H9 (cell line): ENCODE measurements around the gene FGD5. TPM values are rescaled to one million over a fixed set of nuclear protein-coding genes. Genes with fewer than 3 reads are reported as not detected.

Experiments
- DNase-seq: peaks from one replicate; pipeline ENCODE4 v3.0.0-alpha.2; 2017
- H2AFZ ChIP-seq: one replicate; pipeline ENCODE4 v1.6.1; 2013; ENCODE audit warnings: mild to moderate bottlenecking, low read length, control low read depth, moderate library complexity
- H2AK5ac ChIP-seq: 2 replicates; pipeline ENCODE4 v1.6.1; 2013; ENCODE audit warnings: low read length, control low read depth, mixed read lengths; ENCODE audit not compliant: insufficient read length
- H2BK120ac ChIP-seq: one replicate; pipeline ENCODE4 v1.6.1; 2013; ENCODE audit warnings: low read depth, mild to moderate bottlenecking, low read length, control low read depth, inconsistent platforms; ENCODE audit not compliant: poor library complexity, severe bottlenecking
- H2BK12ac ChIP-seq: 2 replicates; pipeline ENCODE4 v1.6.1; 2013; ENCODE audit warnings: low read length, control low read depth, mixed read lengths, low read depth; ENCODE audit not compliant: insufficient read length
- H2BK15ac ChIP-seq: 2 replicates; pipeline ENCODE4 v1.6.1; 2013; ENCODE audit warnings: low read depth, low read length, control low read depth
- H2BK20ac ChIP-seq: one replicate; pipeline ENCODE4 v1.6.1; 2013; ENCODE audit warnings: low read depth, mild to moderate bottlenecking, low read length, control low read depth, inconsistent platforms; ENCODE audit not compliant: poor library complexity, severe bottlenecking
- H2BK5ac ChIP-seq: 2 replicates; pipeline ENCODE4 v1.6.1; 2013; ENCODE audit warnings: low read length, control low read depth, mixed read lengths; ENCODE audit not compliant: insufficient read length
- H3K14ac ChIP-seq: 2 replicates; pipeline ENCODE4 v1.6.1; 2013; ENCODE audit warnings: low read length, control low read depth; ENCODE audit not compliant: insufficient read depth
- H3K18ac ChIP-seq: 2 replicates; pipeline ENCODE4 v1.6.1; 2013; ENCODE audit warnings: low read depth, mild to moderate bottlenecking, mixed read lengths, low read length, control low read depth; ENCODE audit not compliant: insufficient read length
- H3K23ac ChIP-seq: 2 replicates; pipeline ENCODE4 v1.6.1; 2013; ENCODE audit warnings: low read length, control low read depth, mixed read lengths, low read depth; ENCODE audit not compliant: insufficient read length
- H3K23me2 ChIP-seq: 2 replicates; pipeline ENCODE4 v1.6.1; 2013; ENCODE audit warnings: low read depth, mild to moderate bottlenecking, mixed read lengths, low read length, control low read depth; ENCODE audit not compliant: insufficient read length, poor library complexity, severe bottlenecking
- H3K27ac ChIP-seq: 2 replicates; pipeline ENCODE4 v1.5.1; 2013; ENCODE audit warnings: low read length, control low read depth, mixed read lengths, low read depth; ENCODE audit not compliant: insufficient read length
- H3K27me3 ChIP-seq: 2 replicates; pipeline ENCODE4 v1.6.1; 2013; ENCODE audit warnings: low read length, control low read depth, inconsistent platforms; ENCODE audit not compliant: insufficient read depth
- H3K4ac ChIP-seq: 2 replicates; pipeline ENCODE4 v1.6.1; 2013; ENCODE audit warnings: low read depth, mild to moderate bottlenecking, control low read depth, inconsistent platforms, low read length, moderate library complexity
- H3K4me1 ChIP-seq: 2 replicates; pipeline ENCODE4 v1.6.1; 2013; ENCODE audit warnings: low read length, control low read depth, inconsistent platforms; ENCODE audit not compliant: insufficient read depth
- H3K4me2 ChIP-seq: 2 replicates; pipeline ENCODE4 v1.6.1; 2013; ENCODE audit warnings: low read length, control low read depth, mixed read lengths; ENCODE audit not compliant: insufficient read length, insufficient read depth
- H3K56ac ChIP-seq: 2 replicates; pipeline ENCODE4 v1.6.1; 2013; ENCODE audit warnings: low read depth, mild to moderate bottlenecking, mixed read lengths, low read length, control low read depth; ENCODE audit not compliant: insufficient read length
- H3K79me1 ChIP-seq: 2 replicates; pipeline ENCODE4 v1.6.1; 2013; ENCODE audit warnings: low read depth, mild to moderate bottlenecking, moderate library complexity, low read length, control low read depth, inconsistent platforms; ENCODE audit not compliant: insufficient read depth, poor library complexity, severe bottlenecking
- H3K79me2 ChIP-seq: 2 replicates; pipeline ENCODE4 v1.6.1; 2013; ENCODE audit warnings: low read length, control low read depth, inconsistent platforms; ENCODE audit not compliant: insufficient read depth
- H3K9ac ChIP-seq: 2 replicates; pipeline ENCODE4 v1.6.1; 2013; ENCODE audit warnings: low read length, control low read depth, mixed read lengths; ENCODE audit not compliant: insufficient read length; ENCODE audit errors: extremely low read depth
- H3K9me3 ChIP-seq: one replicate; pipeline ENCODE4 v1.6.1; 2013; ENCODE audit warnings: low read depth, low read length, inconsistent platforms; ENCODE audit not compliant: control insufficient read depth
- H3T11ph ChIP-seq: one replicate; pipeline ENCODE4 v1.6.1; 2013; ENCODE audit warnings: mild to moderate bottlenecking, low read length, control low read depth, inconsistent platforms
- H4K20me1 ChIP-seq: one replicate; pipeline ENCODE4 v1.6.1; 2013; ENCODE audit not compliant: control insufficient read depth, insufficient read length, insufficient read depth
- H4K5ac ChIP-seq: 2 replicates; pipeline ENCODE4 v1.6.1; 2013; ENCODE audit warnings: low read depth, mild to moderate bottlenecking, mixed read lengths, low read length, control low read depth; ENCODE audit not compliant: insufficient read length
- H4K8ac ChIP-seq: replicated peaks from 2 replicates; pipeline ENCODE4 v1.6.1; 2013; ENCODE audit warnings: low read length, control low read depth, mixed read lengths, low read depth; ENCODE audit not compliant: insufficient read length
- H4K91ac ChIP-seq: 2 replicates; pipeline ENCODE4 v1.6.1; 2013; ENCODE audit warnings: low read depth, mild to moderate bottlenecking, moderate library complexity, mixed read lengths, low read length, control low read depth; ENCODE audit not compliant: insufficient read length
- H3K27ac Mint-ChIP-seq, 3 experiments: 2 replicates in 2 of 3; 3 replicates in 1 of 3; pipeline ENCODE4 v1.8.0; 2020 to 2021; ENCODE audit warnings: mixed read lengths in 3 of 3, mild to moderate bottlenecking in 1 of 3, moderate library complexity in 1 of 3
- H3K27me3 Mint-ChIP-seq: 2 replicates; pipeline ENCODE4 v1.8.0; 2021; ENCODE audit warnings: low read depth, mild to moderate bottlenecking, moderate library complexity, mixed read lengths
- H3K36me3 Mint-ChIP-seq, 3 experiments: 2 replicates in 2 of 3; 3 replicates in 1 of 3; pipeline ENCODE4 v1.8.0; 2020 to 2021; ENCODE audit warnings: low read depth in 3 of 3, mixed read lengths in 3 of 3; ENCODE audit not compliant: insufficient read depth in 1 of 3
- H3K4me1 Mint-ChIP-seq, 2 experiments: 2 replicates each; pipeline ENCODE4 v1.8.0; 2020; ENCODE audit warnings: mixed read lengths in 2 of 2
- H3K4me3 Mint-ChIP-seq, 2 experiments: 2 replicates in 1 of 2; 3 replicates in 1 of 2; pipeline ENCODE4 v1.8.0; 2020 to 2021; ENCODE audit warnings: mild to moderate bottlenecking in 2 of 2, mixed read lengths in 2 of 2, moderate library complexity in 1 of 2
- H3K9me3 Mint-ChIP-seq, 2 experiments: 2 replicates in 1 of 2; 3 replicates in 1 of 2; pipeline ENCODE4 v1.8.0; 2020; ENCODE audit warnings: mild to moderate bottlenecking in 2 of 2, mixed read lengths in 2 of 2, moderate library complexity in 1 of 2
- WGBS: extraction: QIAGEN DNeasy Blood & Tissue Kit; methylation state at CpG from one replicate; pipeline ENCODE4 v1.1.7; 2013; ENCODE audit warnings: missing lambda C conversion rate, low lambda C conversion rate, mixed read lengths; ENCODE audit not compliant: insufficient read length; ENCODE audit errors: extremely low coverage; 5-methylcytosine and 5-hydroxymethylcytosine counted together
- total RNA-seq: library from RNA; stranded (reverse); gene quantifications from 2 replicates; pipeline ENCODE4 v1.2.1, GENCODE V29; 2021
- TF ChIP-seq, protein P1 (sequence below): fragments of 200-600 bp; sonication (generic); conservative IDR thresholded peaks from 3 replicates; pipeline ENCODE4 v1.8.0; 2021; ENCODE audit warnings: antibody characterized with exemption, mild to moderate bottlenecking

FGD5 gene
- total RNA-seq, 1 experiment from 2014 or later, result 7.8 TPM

DNA sequence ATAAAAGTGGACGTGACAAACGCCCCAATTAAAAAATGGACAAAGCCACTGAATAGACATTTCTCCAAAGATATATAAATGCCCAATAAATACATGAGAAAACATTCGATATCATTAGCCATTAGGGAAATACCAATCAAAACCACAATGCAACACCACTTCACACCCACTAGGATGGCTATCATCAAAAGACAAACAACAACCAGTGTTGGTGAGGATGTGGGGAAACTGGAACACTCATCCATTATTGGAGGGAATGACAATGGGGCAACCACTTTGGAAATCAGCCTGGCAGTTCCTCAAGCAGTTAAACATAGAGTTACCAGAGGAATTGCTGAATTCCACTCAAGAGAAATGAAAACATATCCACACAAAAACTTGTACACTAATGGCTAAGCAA, 32.4 kb upstream of the FGD5 start:
- no peak overlapping the region for H3K27ac ChIP-seq
- H3K23ac ChIP-seq, result no peak overlapping the region
- no peaks in the 10 kb centered on the region; the same call in 1 of the 2 replicates for H3K4me1 ChIP-seq
- Mint-ChIP-seq H3K9me3 (no peaks in the 10 kb centered on the region), H3K36me3 (no peaks in the 10 kb centered on the region; a peak in 1 of 7 replicates), H3K27me3 (peaks cover 29% of the 10 kb centered on the region), H3K27ac (no peak overlapping the region), H3K4me1 (peaks cover 12 to 23% of the 10 kb centered on the region in 2 experiments), H3K4me3 (no peak overlapping the region)
- H3K14ac ChIP-seq, result no peak overlapping the region
- H3K56ac ChIP-seq, result no peak overlapping the region
- no peak overlapping the region for H3K9ac ChIP-seq
- H3K79me2 ChIP-seq, result no peaks in the 10 kb centered on the region
- TF ChIP-seq, protein P1, sequence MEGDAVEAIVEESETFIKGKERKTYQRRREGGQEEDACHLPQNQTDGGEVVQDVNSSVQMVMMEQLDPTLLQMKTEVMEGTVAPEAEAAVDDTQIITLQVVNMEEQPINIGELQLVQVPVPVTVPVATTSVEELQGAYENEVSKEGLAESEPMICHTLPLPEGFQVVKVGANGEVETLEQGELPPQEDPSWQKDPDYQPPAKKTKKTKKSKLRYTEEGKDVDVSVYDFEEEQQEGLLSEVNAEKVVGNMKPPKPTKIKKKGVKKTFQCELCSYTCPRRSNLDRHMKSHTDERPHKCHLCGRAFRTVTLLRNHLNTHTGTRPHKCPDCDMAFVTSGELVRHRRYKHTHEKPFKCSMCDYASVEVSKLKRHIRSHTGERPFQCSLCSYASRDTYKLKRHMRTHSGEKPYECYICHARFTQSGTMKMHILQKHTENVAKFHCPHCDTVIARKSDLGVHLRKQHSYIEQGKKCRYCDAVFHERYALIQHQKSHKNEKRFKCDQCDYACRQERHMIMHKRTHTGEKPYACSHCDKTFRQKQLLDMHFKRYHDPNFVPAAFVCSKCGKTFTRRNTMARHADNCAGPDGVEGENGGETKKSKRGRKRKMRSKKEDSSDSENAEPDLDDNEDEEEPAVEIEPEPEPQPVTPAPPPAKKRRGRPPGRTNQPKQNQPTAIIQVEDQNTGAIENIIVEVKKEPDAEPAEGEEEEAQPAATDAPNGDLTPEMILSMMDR, result no peak
- no peak overlapping the region for H3K18ac ChIP-seq
- no peaks in the 10 kb centered on the region for H3K79me1 ChIP-seq
- H2BK15ac ChIP-seq, result no peak overlapping the region
- no peaks in the 10 kb centered on the region for H4K20me1 ChIP-seq
- H3K9me3 ChIP-seq, result no peaks in the 10 kb centered on the region
- no peaks in the 10 kb centered on the region for H3K23me2 ChIP-seq
- no peak overlapping the region for H2BK5ac ChIP-seq
- no peak overlapping the region for H2BK120ac ChIP-seq
- no peak overlapping the region for H3K4ac ChIP-seq
- H2AFZ ChIP-seq, result no peak overlapping the region
- no peak overlapping the region for H4K8ac ChIP-seq
- no peak overlapping the region for H3T11ph ChIP-seq
- no peak overlapping the region for H2BK20ac ChIP-seq
- H4K91ac ChIP-seq, result no peak overlapping the region
- H4K5ac ChIP-seq, result no peak overlapping the region
- WGBS, result no CpG with 5 or more reads among the region's 3 CpGs
- no peaks in the 10 kb centered on the region for H3K27me3 ChIP-seq
- no peak overlapping the region for H2AK5ac ChIP-seq
- H3K4me2 ChIP-seq, result no peak overlapping the region
- H2BK12ac ChIP-seq, result no peak overlapping the region
- no peak for DNase-seq
